RCC 7860 (cell line): ENCODE results near the gene STK32B.

Experiments
- DNase-seq: peaks from one replicate; pipeline ENCODE4 v3.0.0-alpha.2; 2015; ENCODE audit warnings: low spot score
- FAIRE-seq: peaks from 2 replicates; lab custom pipeline; 2012; peaks lifted over from hg19 to GRCh38; lab: Jason Lieb, UNC

STK32B gene

GRCh38 chr4:5330339-5330989, 279.2 kb downstream of the STK32B start:
- DNase-seq = no peak
- no peak for FAIRE-seq

GRCh38 chr4:5337731-5338130, 286.5 kb downstream of the STK32B start:
- no peak for DNase-seq

GRCh38 chr4:5338531-5338930, 287.3 kb downstream of the STK32B start:
- DNase-seq (no peak), FAIRE-seq (no peak)

More at GRCh38 chr4:5337731-5338130, 286.5 kb downstream of the STK32B start:
- no peak for FAIRE-seq

DNA sequence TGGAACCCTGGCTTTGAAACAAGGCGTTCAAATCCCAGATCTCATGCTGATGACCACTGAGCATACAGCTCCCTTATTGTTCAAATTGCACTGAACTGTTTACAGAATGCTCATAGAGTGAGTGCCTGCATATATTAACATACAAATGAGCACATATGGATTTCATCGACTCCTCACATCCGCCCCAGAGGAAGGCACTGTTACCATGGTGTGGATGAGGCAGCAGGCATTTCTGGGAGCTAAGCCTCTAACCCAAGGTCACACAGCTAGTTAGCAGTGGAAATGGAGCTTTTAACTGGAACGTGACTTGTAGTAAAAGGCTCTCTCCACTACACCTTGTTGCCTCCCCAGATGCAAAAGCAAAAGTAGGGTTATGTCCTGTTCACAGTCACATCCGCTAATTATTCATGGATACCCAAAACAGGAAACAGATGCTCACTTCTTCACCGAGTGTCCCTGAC, 289.7 kb downstream of the STK32B start:
- no peak for DNase-seq

GRCh38 chr4:5341526-5341925, 290.2 kb downstream of the STK32B start:
- DNase-seq (no peak), FAIRE-seq (no peak)

More for the DNA sequence above, 289.7 kb downstream of the STK32B start:
- FAIRE-seq = no peak

DNA sequence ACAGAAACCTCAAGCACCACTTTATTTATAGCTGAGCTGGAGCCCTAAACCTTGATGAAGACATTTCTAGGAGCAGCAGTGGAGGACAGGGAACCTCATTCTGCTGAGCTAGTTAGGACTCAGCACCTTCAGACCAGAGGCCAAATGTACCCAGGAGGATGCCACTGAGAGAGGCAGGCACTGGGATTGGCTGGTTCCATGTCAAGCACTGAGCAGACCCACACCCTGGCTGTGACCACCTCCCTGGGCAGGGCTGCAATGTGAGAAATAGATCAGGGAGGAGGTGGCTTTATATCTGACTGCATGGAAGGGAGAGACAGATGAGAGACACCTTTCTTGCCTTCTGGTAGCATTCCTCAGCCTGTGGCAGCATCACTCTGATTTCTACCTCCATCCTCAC, 304.6 kb downstream of the STK32B start:
- DNase-seq = no peak
- no peak for FAIRE-seq

DNA sequence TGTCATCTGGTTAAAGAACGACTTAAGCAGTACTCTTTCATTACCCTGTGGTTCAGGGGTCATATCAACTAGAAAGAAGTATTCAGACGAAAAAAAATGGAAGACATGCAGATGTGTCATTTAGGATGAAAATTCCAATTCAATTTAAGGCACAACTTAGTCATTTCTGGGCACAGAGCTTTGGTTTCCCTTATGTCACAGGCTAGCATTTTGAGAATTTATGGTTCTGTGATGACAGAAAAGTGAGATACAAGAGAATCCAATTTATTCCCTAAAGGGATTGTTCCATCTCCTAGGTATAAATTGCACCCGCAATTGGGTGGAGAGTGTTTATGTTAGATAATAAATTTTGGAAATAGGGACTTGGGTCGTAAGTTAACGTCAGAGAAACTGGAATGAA, 306.6 kb downstream of the STK32B start:
- DNase-seq = no peak
- FAIRE-seq = no peak

- DNase-seq = no peak
- no peak for FAIRE-seq
Observed at GRCh38 chr4:5361968-5362367, 310.7 kb downstream of the STK32B start.

DNA sequence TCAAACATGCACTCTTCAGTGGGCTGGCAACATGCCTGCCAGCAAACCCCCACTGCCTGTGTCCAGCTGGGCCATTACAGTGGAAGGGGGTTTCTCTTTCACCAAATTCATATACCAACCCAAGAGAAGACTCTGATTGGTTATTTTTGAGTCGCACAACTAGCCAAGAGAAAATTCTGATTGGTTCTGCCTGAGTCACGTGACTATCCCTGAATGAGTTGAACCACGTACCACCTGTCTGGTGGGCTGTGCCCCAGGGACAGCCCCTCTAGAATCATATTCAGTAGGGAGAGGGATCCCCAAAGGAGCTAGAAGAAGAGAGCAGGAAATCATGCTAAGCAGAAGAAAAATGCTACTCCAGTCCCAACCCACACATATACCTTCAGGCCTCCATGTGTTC, 313.1 kb downstream of the STK32B start:
- FAIRE-seq = no peak

GRCh38 chr4:5365071-5366008, 314.1 kb downstream of the STK32B start:
- DNase-seq (no peak), FAIRE-seq (no peak)

More for the DNA sequence above, 313.1 kb downstream of the STK32B start:
- DNase-seq = no peak

GRCh38 chr4:5366009-5366386, 314.7 kb downstream of the STK32B start:
- DNase-seq (no peak), FAIRE-seq (no peak)

DNA sequence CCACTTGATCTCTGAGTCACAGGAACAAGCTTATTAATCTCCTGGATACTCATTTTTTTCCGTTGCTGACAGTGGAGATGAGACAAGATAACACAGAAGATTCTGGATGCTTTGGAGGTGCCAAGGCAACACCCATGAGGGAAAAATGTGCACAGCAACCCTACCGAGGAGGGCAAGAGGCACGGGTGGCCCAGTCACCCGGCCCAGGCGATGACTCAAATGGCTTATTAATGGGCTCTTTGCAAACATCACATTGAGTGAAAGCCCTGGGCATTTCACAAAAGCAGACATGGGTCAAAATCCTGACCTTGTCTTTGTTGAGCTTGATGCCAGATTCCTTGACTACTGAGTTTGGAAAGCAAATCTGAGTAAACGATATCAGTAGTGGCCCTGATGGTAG, 315.1 kb downstream of the STK32B start:
- FAIRE-seq = no peak
- DNase-seq = no peak

- FAIRE-seq (no peak), DNase-seq (no peak)
Observed at GRCh38 chr4:5368426-5368825, 317.1 kb downstream of the STK32B start.

DNA sequence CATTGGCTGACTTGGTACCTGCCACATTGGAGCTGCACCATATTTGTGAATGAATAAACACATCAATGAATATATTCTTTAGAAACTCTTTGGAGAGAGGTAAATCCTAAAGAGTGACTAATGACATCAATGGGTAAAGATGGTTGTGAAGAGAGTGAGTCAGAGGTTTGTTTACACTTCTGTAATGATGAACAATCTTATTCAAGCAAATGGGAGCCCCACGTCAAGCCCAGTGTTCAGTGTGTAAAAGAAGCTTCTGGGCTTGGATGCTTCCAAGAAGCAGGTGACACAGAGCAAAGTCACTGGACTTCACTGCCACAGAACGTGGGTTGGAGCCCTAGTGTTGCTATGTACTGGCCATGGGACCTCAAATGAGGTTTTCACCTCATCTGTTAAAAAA, 319.0 kb downstream of the STK32B start:
- DNase-seq (no peak), FAIRE-seq (no peak)

DNA sequence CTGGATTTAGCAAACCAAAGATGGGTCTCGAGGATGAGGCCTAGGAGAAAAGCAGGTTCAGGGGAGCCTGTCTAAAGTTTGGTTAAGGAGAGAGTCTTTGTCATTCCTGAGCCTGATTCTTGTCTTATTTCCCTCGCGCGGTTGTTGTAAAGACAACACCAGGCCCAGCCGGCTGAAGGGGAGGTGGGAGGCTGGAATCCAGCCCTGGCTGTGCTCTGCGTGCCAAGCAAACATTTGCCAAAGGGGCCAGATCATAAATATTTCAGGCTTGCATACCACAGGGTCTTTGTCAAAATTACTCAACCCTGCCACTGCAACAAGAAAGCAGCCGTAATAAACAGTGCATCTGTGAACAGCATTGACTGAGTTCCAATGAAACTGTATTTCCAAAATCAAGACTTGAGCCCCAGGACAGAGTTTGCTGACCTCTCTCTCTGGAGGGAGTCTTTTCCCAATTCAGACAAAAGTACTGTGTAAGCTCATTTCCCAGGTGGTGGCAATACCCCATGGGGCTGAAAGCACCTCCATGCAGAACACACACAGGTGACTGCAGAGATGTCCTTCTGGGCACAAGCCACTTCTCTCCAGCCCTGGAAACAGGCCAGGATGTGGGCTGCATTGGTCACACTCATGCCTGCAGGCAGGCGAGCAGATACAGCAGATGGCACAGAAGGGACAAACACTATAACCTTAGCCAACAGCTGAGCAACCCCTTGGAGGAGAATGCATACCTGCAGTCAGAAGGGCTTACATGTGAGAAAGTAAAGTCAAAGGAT, 320.3 kb downstream of the STK32B start:
- FAIRE-seq = no peak

DNA sequence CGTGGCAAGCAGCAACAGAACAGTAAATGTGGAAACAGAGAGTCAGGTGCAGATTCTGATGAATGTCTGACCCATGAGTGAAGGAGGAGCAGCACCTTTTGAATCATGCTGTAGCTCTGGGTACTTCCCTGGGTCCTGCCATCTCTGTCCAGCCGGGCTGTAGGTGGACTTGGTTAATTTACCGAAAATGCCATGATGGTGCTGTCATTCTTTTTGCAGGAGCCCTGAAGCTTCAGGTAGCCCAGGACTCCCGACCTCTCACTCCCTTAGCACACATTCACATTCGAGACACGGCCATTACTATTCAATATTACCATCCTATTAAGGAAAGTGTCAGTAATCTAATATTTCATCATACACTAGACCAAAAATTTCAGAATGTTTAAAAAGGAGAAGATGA, 320.9 kb downstream of the STK32B start:
- DNase-seq = no peak
- no peak for FAIRE-seq

More for the DNA sequence above, 320.3 kb downstream of the STK32B start:
- no peak for DNase-seq

DNA sequence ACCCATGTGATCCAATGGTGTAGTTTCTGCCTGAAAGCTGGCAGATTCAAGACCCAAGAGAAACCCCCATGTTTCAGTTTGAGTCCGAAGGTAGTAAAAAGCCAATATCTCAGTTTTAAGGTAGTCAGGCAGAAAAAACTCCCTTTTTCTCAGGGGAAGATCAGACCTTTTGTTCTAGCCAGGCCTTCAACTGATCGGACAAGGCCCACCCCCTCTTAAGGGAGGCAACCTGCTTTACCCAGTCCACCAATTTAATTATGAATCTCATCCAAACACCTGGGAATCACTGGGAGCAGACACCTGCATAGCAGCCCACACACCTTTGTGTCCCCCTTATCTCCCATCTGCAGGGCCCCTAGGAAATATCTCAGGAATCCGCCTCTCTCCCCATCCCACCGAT, 322.0 kb downstream of the STK32B start:
- FAIRE-seq = no peak
- DNase-seq = no peak

DNA sequence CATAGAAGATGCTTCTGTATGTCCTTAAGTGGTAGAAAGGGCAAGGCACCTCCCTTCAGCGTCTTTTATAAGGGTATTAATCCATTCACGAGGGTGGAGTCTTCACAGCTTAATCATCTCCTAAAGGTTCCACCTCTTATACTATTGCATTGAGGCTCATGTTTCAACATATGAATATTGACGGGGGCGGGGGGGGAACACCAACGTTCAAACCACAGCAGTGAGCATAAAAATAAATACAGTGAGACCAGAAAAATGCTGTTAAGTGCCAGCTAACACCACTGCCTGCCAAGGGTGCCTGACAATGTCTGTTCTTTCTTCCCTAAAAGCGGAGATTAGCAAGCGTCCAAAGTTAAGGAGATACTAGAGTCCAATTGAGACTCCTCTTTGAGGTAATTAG, 323.3 kb downstream of the STK32B start:
- FAIRE-seq (no peak), DNase-seq (no peak)

DNA sequence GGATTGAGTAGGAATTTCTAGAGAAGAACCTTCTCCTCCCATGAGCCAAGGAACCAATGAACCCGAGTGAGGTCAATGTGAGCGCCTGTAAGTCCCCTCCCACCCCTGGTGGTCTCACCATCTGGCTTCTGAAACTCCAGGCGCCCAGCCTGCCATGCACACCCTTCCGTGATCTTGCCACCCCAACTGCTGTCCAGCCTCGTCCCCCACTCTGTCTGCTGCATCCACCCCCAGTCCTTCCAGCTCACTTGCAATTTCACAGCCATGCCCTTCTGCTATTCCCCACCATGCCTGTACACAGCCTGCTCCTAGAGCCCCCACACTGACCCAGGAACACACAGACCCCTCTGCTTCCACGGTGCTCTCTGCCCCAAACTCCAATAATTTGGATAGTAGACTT, 323.7 kb downstream of the STK32B start:
- FAIRE-seq = no peak

GRCh38 chr4:5376015-5376414, 324.7 kb downstream of the STK32B start:
- DNase-seq = no peak
- FAIRE-seq = no peak

More for the DNA sequence above, 323.7 kb downstream of the STK32B start:
- DNase-seq = no peak

DNA sequence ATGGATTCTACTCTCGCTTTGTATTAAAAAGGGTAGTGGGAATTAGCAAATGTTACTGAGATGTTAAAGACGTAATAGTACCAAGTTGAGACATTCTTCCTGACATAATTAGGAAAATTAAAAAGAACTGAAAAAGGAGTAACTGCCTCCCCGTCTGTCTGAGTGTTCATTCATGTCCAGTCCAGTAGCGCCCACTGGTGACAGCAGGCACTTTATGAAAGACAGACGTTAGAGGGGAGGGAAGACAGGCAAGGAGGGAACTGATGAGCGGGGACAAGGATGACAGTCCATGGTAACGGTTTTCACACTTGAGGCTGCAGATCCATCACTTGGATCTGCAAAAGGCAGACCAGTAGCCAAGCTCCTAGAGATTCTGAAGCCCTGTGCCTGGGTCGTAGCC, 326.7 kb downstream of the STK32B start:
- FAIRE-seq = no peak

More for the DNA sequence above, 326.7 kb downstream of the STK32B start:
- no peak for DNase-seq
